HT-29 (cell line): ENCODE results near the gene CHCHD6. TPM values are rescaled to one million over a fixed set of nuclear protein-coding genes. Genes with fewer than 3 reads are reported as not detected.

Experiments used
- DNase-seq: peaks from one replicate; pipeline ENCODE4 v3.0.0-alpha.2; 2015; ENCODE audit warnings: low spot score
- total RNA-seq: library from RNA; depleted of rRNA; stranded (reverse); fragments of >200 nt; shearing (Covaris generic); gene quantifications from 2 replicates; pipeline ENCODE4 v1.2.3, GENCODE V29; 2014

Gene CHCHD6
- total RNA-seq, 1 experiment from 2014 or later, result 36.8 TPM

GRCh38 chr3:126859415-126860246, 155.6 kb downstream of the CHCHD6 start:
- no peak for DNase-seq

GRCh38 chr3:126865736-126866135, 161.7 kb downstream of the CHCHD6 start:
- no peak for DNase-seq

GRCh38 chr3:126866175-126866759, 162.2 kb downstream of the CHCHD6 start:
- no peak for DNase-seq

- no peak for DNase-seq
Observed at GRCh38 chr3:126867190-126867862, 163.3 kb downstream of the CHCHD6 start.

GRCh38 chr3:126867863-126868200, 163.8 kb downstream of the CHCHD6 start:
- DNase-seq, result no peak

- DNase-seq, result no peak
Observed at GRCh38 chr3:126870608-126871210, 166.7 kb downstream of the CHCHD6 start.

- no peak for DNase-seq
Observed at GRCh38 chr3:126872701-126873342, 168.8 kb downstream of the CHCHD6 start.

GRCh38 chr3:126873416-126873815, 169.4 kb downstream of the CHCHD6 start:
- DNase-seq, result no peak

GRCh38 chr3:126878664-126879063, 174.6 kb downstream of the CHCHD6 start:
- no peak for DNase-seq

GRCh38 chr3:126880901-126881300, 176.9 kb downstream of the CHCHD6 start:
- DNase-seq, result no peak

GRCh38 chr3:126881861-126882260, 177.8 kb downstream of the CHCHD6 start:
- DNase-seq, result no peak

GRCh38 chr3:126883241-126883640, 179.2 kb downstream of the CHCHD6 start:
- DNase-seq, result no peak

GRCh38 chr3:126885425-126885824, 181.4 kb downstream of the CHCHD6 start:
- no peak for DNase-seq

- no peak for DNase-seq
Observed at GRCh38 chr3:126886217-126886616, 182.2 kb downstream of the CHCHD6 start.

- no peak for DNase-seq
Observed at GRCh38 chr3:126887686-126888085, 183.6 kb downstream of the CHCHD6 start.

- no peak for DNase-seq
Observed at GRCh38 chr3:126888186-126888760, 184.2 kb downstream of the CHCHD6 start.

GRCh38 chr3:126889276-126890201, 185.5 kb downstream of the CHCHD6 start:
- no peak for DNase-seq

GRCh38 chr3:126891141-126891540, 187.1 kb downstream of the CHCHD6 start:
- DNase-seq, result no peak

- no peak for DNase-seq
Observed at GRCh38 chr3:126891791-126892190, 187.8 kb downstream of the CHCHD6 start.

GRCh38 chr3:126893651-126894050, 189.6 kb downstream of the CHCHD6 start:
- DNase-seq, result no peak
